Fibroblast of lung (primary cell): ENCODE data around the gene WDR45B. TPM values are rescaled to one million over a fixed set of nuclear protein-coding genes. Genes with fewer than 3 reads are reported as not detected.

Experiments used
- DNase-seq, 2 donors: peaks; one replicate each; pipeline versions ENCODE4 v3.0.0 to v3.0.0-alpha.2; 2010; ENCODE audit warnings: low read depth in 2 of 2
- H2AFZ ChIP-seq: 2 replicates; pipeline ENCODE4 v1.5.1; 2012; ENCODE audit warnings: low read length, control low read depth, inconsistent platforms
- H3K27ac ChIP-seq: 2 replicates; pipeline ENCODE4 v1.5.1; 2011; ENCODE audit warnings: low read length, control low read depth; ENCODE audit not compliant: insufficient read depth
- H3K27me3 ChIP-seq: 2 replicates; pipeline ENCODE4 v1.5.1; 2011; ENCODE audit warnings: mild to moderate bottlenecking, low read length; ENCODE audit not compliant: control insufficient read depth, insufficient read depth
- H3K36me3 ChIP-seq: 2 replicates; pipeline ENCODE4 v1.5.1; 2011; ENCODE audit warnings: low read length; ENCODE audit not compliant: control insufficient read depth, insufficient read depth
- H3K4me1 ChIP-seq: 2 replicates; pipeline ENCODE4 v1.5.1; 2011; ENCODE audit warnings: low read length; ENCODE audit not compliant: control insufficient read depth, insufficient read depth; ENCODE audit errors: extremely low read depth
- H3K4me2 ChIP-seq: 2 replicates; pipeline ENCODE4 v1.5.1; 2011; ENCODE audit warnings: low read length, control low read depth; ENCODE audit not compliant: insufficient read depth; ENCODE audit errors: extremely low read depth
- H3K4me3 ChIP-seq, 4 experiments: fragments of 200-600 bp in 1 of 4; sonication (generic) in 1 of 4; replicated peaks in 1 of 4; 2 replicates each; pipeline ENCODE4 v1.5.1; 2011 to 2016; ENCODE audit warnings: low read length in 4 of 4, low read depth in 3 of 4, mild to moderate bottlenecking in 3 of 4, control low read depth in 2 of 4, inconsistent platforms in 1 of 4, mixed read lengths in 1 of 4; ENCODE audit not compliant: insufficient read depth in 1 of 4; ENCODE audit errors: control extremely low read depth in 1 of 4
- H3K79me2 ChIP-seq: 2 replicates; pipeline ENCODE4 v1.5.1; 2012; ENCODE audit warnings: mild to moderate bottlenecking, low read length, inconsistent platforms; ENCODE audit not compliant: control insufficient read depth, insufficient read depth
- H3K9ac ChIP-seq: 2 replicates; pipeline ENCODE4 v1.5.1; 2011; ENCODE audit warnings: mild to moderate bottlenecking, low read length, control low read depth; ENCODE audit not compliant: insufficient read depth
- H3K9me3 ChIP-seq: 2 replicates; pipeline ENCODE4 v1.5.1; 2012; ENCODE audit warnings: low read depth, low read length; ENCODE audit not compliant: control insufficient read depth, insufficient read depth
- H4K20me1 ChIP-seq: 2 replicates; pipeline ENCODE4 v1.5.1; 2011; ENCODE audit warnings: low read length; ENCODE audit not compliant: control insufficient read depth, insufficient read depth; ENCODE audit errors: extremely low read depth
- EZH2 ChIP-seq: IDR thresholded peaks from 2 replicates; pipeline ENCODE4 v1.5.1; 2012; ENCODE audit warnings: low read length, control low read depth, mild to moderate bottlenecking; ENCODE audit errors: missing control alignments
- polyA plus RNA-seq, 2 donors: library from polyadenylated mRNA; depleted of rRNA in 1 of 2; stranded (reverse) in 1 of 2; unstranded in 1 of 2; fragments of >200 nt; gene quantifications; 2 replicates each; pipeline ENCODE4 v1.2.1, GENCODE V29; 2011 to 2012; ENCODE audit warnings: missing spikeins in 1 of 2
- total RNA-seq: library from RNA; depleted of rRNA; stranded (reverse); fragments of >200 nt; gene quantifications from 2 replicates; pipeline ENCODE4 v1.2.1, GENCODE V29; 2014
- TF ChIP-seq, protein P1 (sequence below), 2 donors: IDR thresholded peaks in 1 of 2; conservative IDR thresholded peaks in 1 of 2; 1 replicate in 1 of 2; 2 replicates in 1 of 2; pipeline ENCODE4 v1.5.1; 2011 to 2012; ENCODE audit warnings: low read length in 2 of 2, control low read depth in 1 of 2, inconsistent platforms in 1 of 2, low read depth in 1 of 2, mild to moderate bottlenecking in 1 of 2

The WDR45B gene
- total and polyA plus RNA-seq, 2 donors (not counting 1 experiment from before 2014, with no cell fraction given) = 66.2 to 95.2 TPM

DNA sequence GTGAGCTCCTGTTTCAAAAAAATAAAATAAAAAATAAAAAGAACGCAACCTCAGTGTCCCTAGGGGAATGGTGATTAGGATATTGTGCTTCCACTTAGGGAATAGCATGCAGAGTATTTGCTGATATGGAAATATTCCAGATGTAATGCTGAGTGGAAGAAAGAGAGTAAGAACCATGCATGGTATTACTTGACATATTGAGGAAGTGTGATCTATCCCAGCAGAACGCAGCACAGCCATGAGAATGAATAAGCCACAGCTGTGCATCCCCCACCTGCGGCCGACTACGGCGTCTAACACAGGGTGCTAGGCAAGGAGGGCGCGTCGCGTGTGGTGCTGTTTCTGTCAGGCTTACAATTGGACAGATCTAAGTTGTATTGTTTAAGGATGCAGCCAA is 79.2 kb downstream of the WDR45B start:
- TF ChIP-seq EZH2 = no peak
- TF ChIP-seq, protein P1, sequence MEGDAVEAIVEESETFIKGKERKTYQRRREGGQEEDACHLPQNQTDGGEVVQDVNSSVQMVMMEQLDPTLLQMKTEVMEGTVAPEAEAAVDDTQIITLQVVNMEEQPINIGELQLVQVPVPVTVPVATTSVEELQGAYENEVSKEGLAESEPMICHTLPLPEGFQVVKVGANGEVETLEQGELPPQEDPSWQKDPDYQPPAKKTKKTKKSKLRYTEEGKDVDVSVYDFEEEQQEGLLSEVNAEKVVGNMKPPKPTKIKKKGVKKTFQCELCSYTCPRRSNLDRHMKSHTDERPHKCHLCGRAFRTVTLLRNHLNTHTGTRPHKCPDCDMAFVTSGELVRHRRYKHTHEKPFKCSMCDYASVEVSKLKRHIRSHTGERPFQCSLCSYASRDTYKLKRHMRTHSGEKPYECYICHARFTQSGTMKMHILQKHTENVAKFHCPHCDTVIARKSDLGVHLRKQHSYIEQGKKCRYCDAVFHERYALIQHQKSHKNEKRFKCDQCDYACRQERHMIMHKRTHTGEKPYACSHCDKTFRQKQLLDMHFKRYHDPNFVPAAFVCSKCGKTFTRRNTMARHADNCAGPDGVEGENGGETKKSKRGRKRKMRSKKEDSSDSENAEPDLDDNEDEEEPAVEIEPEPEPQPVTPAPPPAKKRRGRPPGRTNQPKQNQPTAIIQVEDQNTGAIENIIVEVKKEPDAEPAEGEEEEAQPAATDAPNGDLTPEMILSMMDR (conservative IDR thresholded peaks at IDR 0.05 in 1 of 2, IDR thresholded peaks at IDR 0.05 in 1 of 2; ENCODE audit: low read depth in 1 of 2, low read length in 2 of 2) = no peak
- Histone ChIP-seq H3K36me3 (peaks cover 20% of the 10 kb centered on the region), H3K9me3 (no peaks in the 10 kb centered on the region), H3K27ac (no peak overlapping the region), H3K27me3 (no peaks in the 10 kb centered on the region), H3K4me3 (no peak overlapping the region), H3K4me2 (no peak overlapping the region), H4K20me1 (no peaks in the 10 kb centered on the region), H2AFZ (no peak overlapping the region), H3K4me1 (peaks cover 7% of the 10 kb centered on the region), H3K79me2 (peaks cover 16% of the 10 kb centered on the region), H3K9ac (no peak overlapping the region)
- DNase-seq = no peak

DNA sequence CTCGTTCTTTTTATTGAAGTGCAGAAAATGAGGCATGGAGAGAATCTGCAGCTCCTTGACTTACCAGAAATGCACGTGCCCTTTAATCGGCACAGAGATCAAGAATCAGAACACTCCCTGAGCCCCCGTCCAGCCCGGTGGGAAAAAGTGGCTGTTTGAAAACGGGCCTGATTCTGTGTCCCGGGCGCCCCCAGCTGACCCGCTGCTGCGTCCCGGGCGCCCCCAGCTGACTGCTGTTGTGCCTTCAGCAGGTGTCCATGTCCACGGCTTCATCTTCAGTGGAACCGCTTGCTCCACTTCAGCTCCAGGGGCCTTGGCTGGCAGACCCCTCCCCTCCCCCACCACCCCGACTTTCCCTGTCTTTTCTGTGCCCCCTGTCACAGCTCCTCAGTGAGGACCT is 81.0 kb downstream of the WDR45B start:
- Histone ChIP-seq H4K20me1 (no peaks in the 10 kb centered on the region), H2AFZ (no peak overlapping the region)

DNA sequence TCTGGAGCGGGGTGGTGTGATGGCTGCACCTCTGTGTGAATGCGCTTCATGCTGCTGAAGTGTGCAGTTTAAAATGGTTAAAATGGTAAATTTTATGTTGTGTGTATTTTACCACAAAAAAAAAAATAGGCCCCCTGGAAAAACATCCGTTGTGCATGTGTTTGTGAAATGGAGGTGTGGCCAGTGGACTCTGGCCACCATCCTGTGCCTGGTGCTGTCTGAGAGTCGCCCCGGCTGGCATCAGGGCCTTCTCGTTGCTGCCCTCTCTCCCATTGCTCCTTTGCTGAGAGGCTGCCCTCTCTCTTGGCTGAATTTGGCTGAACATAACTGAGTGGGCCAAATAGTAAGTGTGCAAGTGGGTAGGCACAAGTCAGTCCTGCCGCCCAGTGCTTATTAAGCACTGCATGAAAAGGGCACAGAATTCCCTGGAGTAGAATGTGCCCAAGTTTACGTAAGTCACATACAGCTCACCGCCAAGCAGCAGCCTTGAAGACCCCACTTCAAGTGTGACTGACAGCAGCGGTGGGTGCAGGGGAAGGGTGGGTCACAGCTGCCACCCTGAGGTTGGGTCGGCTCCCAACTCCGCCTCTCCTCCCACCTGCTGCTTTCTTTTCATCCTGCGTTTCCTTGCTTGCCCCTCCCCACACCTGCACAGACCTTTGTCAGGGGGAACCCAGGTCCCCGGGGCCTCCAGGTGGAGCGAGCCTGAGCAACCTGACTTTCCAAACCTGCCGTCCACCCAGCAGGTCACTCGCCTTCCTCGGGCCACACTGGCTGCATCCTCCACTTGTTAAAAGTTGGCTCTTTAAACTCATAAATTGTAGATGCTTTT is 81.9 kb downstream of the WDR45B start:
- no peak overlapping the region for H3K27ac ChIP-seq
- H4K20me1 ChIP-seq = no peaks in the 10 kb centered on the region

More for the DNA sequence above, 81.0 kb downstream of the WDR45B start:
- H3K36me3 ChIP-seq = peaks cover 15% of the 10 kb centered on the region
- H3K4me1 ChIP-seq = peaks cover 7% of the 10 kb centered on the region
- H3K9ac ChIP-seq = no peak overlapping the region
- H3K27ac ChIP-seq = no peak overlapping the region
- H3K27me3 ChIP-seq = no peaks in the 10 kb centered on the region
- H3K79me2 ChIP-seq = peaks cover 22% of the 10 kb centered on the region
- TF ChIP-seq, protein P1 (conservative IDR thresholded peaks at IDR 0.05 in 1 of 2, IDR thresholded peaks at IDR 0.05 in 1 of 2; ENCODE audit: low read depth in 1 of 2, low read length in 2 of 2) = no peak
- TF ChIP-seq EZH2 = no peak
- no peaks in the 10 kb centered on the region for H3K9me3 ChIP-seq
- DNase-seq = no peak
- no peak overlapping the region for H3K4me3 ChIP-seq
- no peak overlapping the region for H3K4me2 ChIP-seq

More for the DNA sequence above, 81.9 kb downstream of the WDR45B start:
- Histone ChIP-seq H3K27me3 (no peaks in the 10 kb centered on the region), H3K4me1 (peaks cover 7% of the 10 kb centered on the region), H3K4me3 (no peak overlapping the region), H3K36me3 (peaks cover 13% of the 10 kb centered on the region), H3K4me2 (no peak overlapping the region), H2AFZ (no peak overlapping the region), H3K9ac (no peak overlapping the region), H3K9me3 (no peaks in the 10 kb centered on the region), H3K79me2 (peaks cover 31% of the 10 kb centered on the region)
- no peak for TF ChIP-seq EZH2
- TF ChIP-seq, protein P1 (conservative IDR thresholded peaks at IDR 0.05 in 1 of 2, IDR thresholded peaks at IDR 0.05 in 1 of 2; ENCODE audit: low read depth in 1 of 2, low read length in 2 of 2) = no peak
- no peak for DNase-seq
